Right cardiac atrium (tissue), 5 donors: ENCODE data around the gene FRY. TPM values are rescaled to one million over a fixed set of nuclear protein-coding genes. Genes with fewer than 3 reads are reported as not detected.
A peak's percentile ranks its signal among the peaks of the same experiment; 100 is the strongest.

ENCODE experiments used
- ATAC-seq, 2 donors: fragments of 200-7000 bp; cut with Tn5 transposase; one replicate each; pipeline versions ENCODE4 v1.8.0 to v1.9.1; 2020; ENCODE audit warnings: moderate library complexity in 2 of 2, mild to moderate bottlenecking in 1 of 2
- DNase-seq, 3 donors: peaks; one replicate each; pipeline ENCODE4 v3.0.0-alpha.2; 2020
- H3K27ac ChIP-seq: one replicate; pipeline ENCODE4 v1.5.1; 2013; ENCODE audit warnings: mild to moderate bottlenecking, low read length, control low read depth, moderate library complexity
- H3K27me3 ChIP-seq: one replicate; pipeline ENCODE4 v1.6.1; 2013; ENCODE audit not compliant: control insufficient read depth, insufficient read depth
- H3K4me1 ChIP-seq: one replicate; pipeline ENCODE4 v1.6.1; 2013; ENCODE audit warnings: low read length; ENCODE audit not compliant: control insufficient read depth, insufficient read depth
- H3K4me3 ChIP-seq: one replicate; pipeline ENCODE4 v1.5.1; 2013; ENCODE audit warnings: low read length, control low read depth
- H3K9me3 ChIP-seq: one replicate; pipeline ENCODE4 v1.6.1; 2013; ENCODE audit warnings: low read length; ENCODE audit not compliant: control insufficient read depth
- WGBS: extraction: QIAGEN DNeasy Blood & Tissue Kit; methylation state at CpG from one replicate; pipeline ENCODE4 v1.1.7; 2013; 5-methylcytosine and 5-hydroxymethylcytosine counted together
- intact Hi-C, 4 donors: fragments of 100-400 bp; cut with DNase I; formaldehyde crosslinking; loops; one replicate each; pipeline versions ENCODE4 v1.11.0 to v1.14.0; 2022 to 2023
- polyA plus RNA-seq: library from polyadenylated mRNA; stranded (reverse); fragments of 200-250 nt; gene quantifications from one replicate; pipeline ENCODE4 v1.2.3, GENCODE V29; 2013
- total RNA-seq, 4 donors: library from RNA; stranded (reverse); fragmentation: NEBNext Ultra II Directional; extraction: Animal tissue kit (Norgen Biotek cat#: 25700); gene quantifications; one replicate each; pipeline ENCODE4 v1.2.1, GENCODE V29; 2021
- donor health status: healthy with polysubstance abuse.
- donor health status: DM: no; HTN: yes; CAD: no.
- donor health status: DM: no; HTN: no; CAD: no.
- donor health status: DM: no; HTN: yes; CAD: no; lungs with severe emphysema.
- donor health status: DM: yes; HTN: yes; CAD: no.

Gene FRY
- total and polyA plus RNA-seq, 5 donors = 29.0 to 139 (median 113) TPM

DNA sequence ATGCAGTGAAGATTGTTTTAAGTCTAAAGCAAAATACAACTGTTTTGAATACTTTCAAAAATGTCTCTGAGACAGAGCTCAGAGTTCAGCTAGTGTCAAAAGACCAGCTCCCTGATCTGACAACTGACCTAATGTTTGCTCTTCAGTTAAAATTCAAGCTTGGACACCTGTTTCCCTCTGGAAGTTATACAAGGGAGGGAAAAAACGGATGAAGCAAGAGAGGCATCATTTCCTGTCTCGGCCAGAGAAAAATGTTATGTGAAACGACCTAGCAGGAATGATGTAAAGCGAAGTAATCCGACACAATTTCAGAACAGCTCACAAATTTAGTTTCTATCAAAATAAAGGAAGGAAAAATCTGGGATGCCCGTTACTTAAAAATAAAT lies 224.1 kb downstream of the FRY start:
- no peak overlapping the region for H3K27ac ChIP-seq
- ATAC-seq = no peak

DNA sequence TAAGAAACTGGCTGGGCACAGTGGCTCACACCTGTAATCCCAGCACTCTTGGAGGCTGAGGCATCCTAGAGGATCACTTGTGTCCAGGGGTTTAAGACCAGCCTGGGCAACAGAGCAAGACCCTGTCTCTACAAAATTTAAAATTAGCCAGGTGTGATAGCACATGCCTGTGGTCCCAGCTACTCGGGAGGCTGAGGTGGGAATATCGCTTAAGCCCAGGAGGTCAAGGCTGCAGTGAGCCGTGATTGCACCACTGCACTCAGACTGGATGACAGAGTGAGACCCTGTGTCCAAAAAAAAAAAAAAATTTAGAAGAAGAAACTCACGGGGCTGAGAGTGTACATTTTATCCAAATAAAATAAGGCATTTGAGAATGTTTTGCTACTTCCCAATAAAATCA lies 224.7 kb downstream of the FRY start:
- Histone ChIP-seq H3K27me3 (no peaks in the 10 kb centered on the region), H3K4me1 (peaks cover 5% of the 10 kb centered on the region), H3K9me3 (no peaks in the 10 kb centered on the region), H3K27ac (no peak overlapping the region), H3K4me3 (peak overlapping the region; percentile 48)
- WGBS = 69% methylated on average over 4 of the region's 4 CpGs
- DNase-seq (no peak), ATAC-seq (no peak)
- intact Hi-C loops = no loop called here

More for the DNA sequence above, 224.1 kb downstream of the FRY start:
- peaks cover 5% of the 10 kb centered on the region for H3K4me1 ChIP-seq
- no peaks in the 10 kb centered on the region for H3K27me3 ChIP-seq
- no peaks in the 10 kb centered on the region for H3K9me3 ChIP-seq
- 63% methylated on average over 6 of the region's 6 CpGs for WGBS
- peak overlapping the region; percentile 48 for H3K4me3 ChIP-seq
- no peak for DNase-seq
- intact Hi-C loops = no loop called here

DNA sequence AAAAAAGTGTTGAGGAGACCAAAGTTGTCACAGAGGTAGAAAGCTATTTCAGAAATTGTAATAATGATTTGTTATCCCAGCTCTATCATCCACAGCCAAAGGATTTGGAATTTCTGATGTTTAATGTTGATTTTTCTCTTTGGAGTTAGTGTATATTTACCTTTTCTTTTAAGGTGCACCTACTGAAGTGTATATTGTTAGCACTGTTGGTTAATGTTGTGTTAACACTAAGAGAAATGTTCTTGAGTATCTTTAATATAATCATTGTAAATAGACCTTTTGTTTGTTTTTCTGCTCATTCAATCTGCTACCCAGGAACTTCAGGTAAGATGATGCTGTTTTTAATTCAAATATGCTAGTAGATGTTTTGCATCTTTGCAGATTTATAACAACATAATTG lies 226.1 kb downstream of the FRY start:
- no peak for ATAC-seq
- Histone ChIP-seq H3K27ac (no peak overlapping the region), H3K4me1 (peaks cover 4% of the 10 kb centered on the region), H3K4me3 (no peak overlapping the region), H3K9me3 (no peaks in the 10 kb centered on the region), H3K27me3 (no peaks in the 10 kb centered on the region)
- intact Hi-C loops = no loop called here
- DNase-seq = no peak

DNA sequence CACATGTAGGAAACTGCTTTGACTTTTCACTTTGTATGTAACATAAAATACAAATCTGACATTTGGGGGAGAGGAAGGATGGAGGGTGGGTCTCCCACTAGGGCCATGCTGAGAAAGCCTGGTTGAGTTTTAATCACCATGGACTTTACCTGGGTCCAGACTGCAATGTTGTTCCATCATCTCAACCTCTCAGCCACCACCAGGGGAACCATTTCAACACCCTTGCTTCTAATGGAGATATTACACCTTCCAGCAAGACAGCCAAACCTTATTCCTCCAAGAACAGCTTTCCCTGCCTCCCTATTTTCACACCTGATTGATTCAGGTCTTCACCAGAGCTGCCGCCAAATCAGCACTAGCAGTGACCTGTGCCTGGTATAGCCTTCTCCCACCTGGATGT lies 227.5 kb downstream of the FRY start:
- ATAC-seq = no peak
- Histone ChIP-seq H3K9me3 (no peaks in the 10 kb centered on the region), H3K4me3 (no peak overlapping the region), H3K4me1 (no peaks in the 10 kb centered on the region), H3K27me3 (no peaks in the 10 kb centered on the region), H3K27ac (no peak overlapping the region)
- 98% methylated on average over 1 of the region's 1 CpG for WGBS
- intact Hi-C loops = no loop called here
- no peak for DNase-seq

DNA sequence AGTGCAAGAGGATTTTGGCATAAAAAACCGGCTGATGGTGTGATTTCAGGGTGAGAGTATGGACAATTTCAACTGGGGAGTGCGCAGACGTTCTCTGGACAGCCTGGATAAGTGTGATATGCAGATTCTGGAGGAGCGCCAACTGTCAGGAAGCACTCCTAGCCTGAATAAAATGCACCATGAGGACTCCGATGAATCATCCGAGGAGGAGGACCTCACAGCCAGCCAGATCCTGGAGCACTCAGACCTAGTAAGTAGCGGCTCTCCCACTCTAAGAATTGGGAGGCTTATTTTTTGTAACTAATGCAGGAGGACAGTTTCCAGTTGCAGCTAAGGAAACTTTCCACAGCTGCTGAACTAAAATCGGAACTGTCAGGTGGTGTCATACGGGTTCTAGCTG lies 230.0 kb downstream of the FRY start:
- Histone ChIP-seq H3K4me1 (peaks cover 10% of the 10 kb centered on the region), H3K27me3 (no peaks in the 10 kb centered on the region), H3K9me3 (no peaks in the 10 kb centered on the region), H3K27ac (peak overlapping the region; percentile 37), H3K4me3 (no peak overlapping the region)
- intact Hi-C loops = no loop called here
- WGBS = 15% methylated on average over 9 of the region's 9 CpGs
- ATAC-seq (peak; percentile 94 to 95), DNase-seq (peak; percentile 84 to 88 (median 85))

DNA sequence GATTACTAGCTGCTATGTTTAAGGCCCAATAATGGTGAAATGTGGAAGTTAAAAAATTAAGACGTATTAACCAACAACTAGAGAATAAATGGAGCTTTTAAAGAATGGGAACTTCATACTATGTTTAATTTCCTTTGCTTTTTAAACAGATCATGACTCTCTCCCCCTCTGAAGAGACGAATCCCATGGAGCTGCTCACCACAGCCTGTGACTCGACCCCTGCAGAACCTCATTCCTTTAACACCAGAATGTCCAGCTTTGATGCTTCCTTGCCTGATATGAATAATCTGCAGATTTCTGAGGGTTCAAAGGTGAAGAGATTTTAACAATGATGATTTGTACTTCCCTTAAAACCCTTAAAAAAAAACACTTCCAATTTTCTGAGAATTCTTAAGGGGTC lies 230.6 kb downstream of the FRY start:
- WGBS = 42% methylated on average over 3 of the region's 3 CpGs
- no peak for DNase-seq
- peak overlapping the region; percentile 86 for H3K27ac ChIP-seq
- no peak overlapping the region for H3K4me3 ChIP-seq
- intact Hi-C loops = no loop called here
- no peak for ATAC-seq
- peaks cover 10% of the 10 kb centered on the region for H3K4me1 ChIP-seq
- H3K9me3 ChIP-seq = no peaks in the 10 kb centered on the region
- no peaks in the 10 kb centered on the region for H3K27me3 ChIP-seq

DNA sequence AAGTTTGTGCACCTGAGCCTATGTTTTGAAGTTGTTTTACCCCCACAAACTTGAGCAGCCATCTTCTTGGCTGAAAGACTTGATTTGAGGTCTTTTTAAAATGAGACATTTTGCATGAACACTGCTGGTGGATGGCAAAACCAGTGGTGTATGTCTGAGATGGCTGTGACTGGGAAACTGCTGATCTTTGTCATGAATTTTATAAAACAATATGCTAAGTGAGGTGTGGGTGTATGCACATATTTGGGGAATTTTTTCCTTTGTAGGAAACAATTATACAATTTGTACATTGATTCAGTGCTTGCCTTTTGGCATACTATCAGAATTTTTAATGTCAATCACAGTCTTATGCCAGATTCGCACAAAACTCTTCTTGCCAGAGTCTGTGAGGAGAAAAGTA lies 231.0 kb downstream of the FRY start:
- Histone ChIP-seq H3K9me3 (no peaks in the 10 kb centered on the region), H3K4me3 (no peak overlapping the region), H3K4me1 (peaks cover 10% of the 10 kb centered on the region), H3K27me3 (no peaks in the 10 kb centered on the region), H3K27ac (no peak overlapping the region)
- intact Hi-C loops = no loop called here
- ATAC-seq (no peak), DNase-seq (no peak)
- 84% methylated on average over 1 of the region's 1 CpG for WGBS

GRCh38 chr13:32264407-32264806 lies 232.8 kb downstream of the FRY start:
- H3K9me3 ChIP-seq = no peaks in the 10 kb centered on the region
- ATAC-seq (peak; percentile 70 to 84), DNase-seq (peak; percentile 80 to 82 (median 80))
- peaks cover 10% of the 10 kb centered on the region for H3K4me1 ChIP-seq
- H3K4me3 ChIP-seq = no peak overlapping the region
- H3K27ac ChIP-seq = peak overlapping the region; percentile 7
- intact Hi-C loops = no loop called here
- H3K27me3 ChIP-seq = no peaks in the 10 kb centered on the region

- WGBS = 26% methylated on average over 2 of the region's 2 CpGs
- Histone ChIP-seq H3K9me3 (no peaks in the 10 kb centered on the region), H3K27ac (peak overlapping the region; percentile 55), H3K27me3 (no peaks in the 10 kb centered on the region), H3K4me1 (peaks cover 10% of the 10 kb centered on the region), H3K4me3 (no peak overlapping the region)
- intact Hi-C loops = no loop called here
- no peak for ATAC-seq
- no peak for DNase-seq
Measured at GRCh38 chr13:32265726-32266125, 234.2 kb downstream of the FRY start.

GRCh38 chr13:32266130-32266529 lies 234.6 kb downstream of the FRY start:
- Histone ChIP-seq H3K27ac (no peak overlapping the region), H3K4me3 (no peak overlapping the region), H3K4me1 (peaks cover 10% of the 10 kb centered on the region), H3K9me3 (no peaks in the 10 kb centered on the region), H3K27me3 (no peaks in the 10 kb centered on the region)
- no peak for DNase-seq
- intact Hi-C loops = no loop called here
- WGBS = 54% methylated on average over 1 of the region's 1 CpG
- ATAC-seq = no peak

DNA sequence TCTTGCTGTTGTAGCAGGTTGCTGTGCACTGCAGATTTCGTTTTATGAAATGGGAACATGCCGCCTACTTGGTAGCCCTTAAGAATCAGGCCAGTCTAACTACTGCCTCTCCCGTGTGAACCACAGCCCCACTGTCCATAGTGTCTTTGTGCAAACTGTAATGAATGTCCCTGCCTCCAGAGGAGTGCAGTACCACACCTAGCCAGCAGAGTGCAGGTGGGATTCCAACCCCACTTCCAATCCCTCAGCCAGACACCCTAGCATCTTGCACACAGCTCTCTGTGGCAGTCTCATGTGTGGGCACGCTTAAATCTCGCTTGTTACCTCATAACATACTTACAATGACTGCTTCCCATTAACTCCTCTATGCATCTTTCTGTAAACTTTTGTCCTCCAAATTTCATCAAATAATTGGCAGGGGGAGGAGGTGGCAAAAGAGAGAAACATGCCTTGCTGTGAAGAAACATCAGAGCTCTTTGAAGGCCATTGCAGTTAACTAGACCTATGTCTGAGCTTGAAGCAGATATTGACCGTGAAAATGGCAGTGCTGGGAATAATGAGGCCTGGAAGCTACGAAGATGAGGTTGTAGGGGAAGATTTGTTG lies 236.4 kb downstream of the FRY start:
- no peak overlapping the region for H3K27ac ChIP-seq
- 89% methylated on average over 7 of the region's 7 CpGs for WGBS
- no peak overlapping the region for H3K4me3 ChIP-seq
- no peaks in the 10 kb centered on the region for H3K27me3 ChIP-seq
- intact Hi-C loops = no loop called here
- H3K4me1 ChIP-seq = peaks cover 10% of the 10 kb centered on the region
- ATAC-seq (no peak), DNase-seq (no peak)
- no peaks in the 10 kb centered on the region for H3K9me3 ChIP-seq

- no peaks in the 10 kb centered on the region for H3K27me3 ChIP-seq
- intact Hi-C loops = no loop called here
- H3K27ac ChIP-seq = no peak overlapping the region
- WGBS = 66% methylated on average over 4 of the region's 4 CpGs
- no peaks in the 10 kb centered on the region for H3K9me3 ChIP-seq
- ATAC-seq = no peak
- H3K4me1 ChIP-seq = no peaks in the 10 kb centered on the region
- no peak for DNase-seq
- no peak overlapping the region for H3K4me3 ChIP-seq
Measured at GRCh38 chr13:32272021-32272683, 240.6 kb downstream of the FRY start.
